GM18508 (cell line): ENCODE measurements around the gene TICAM2.
A peak's percentile ranks its signal among the peaks of the same experiment; 100 is the strongest.

ENCODE experiments used
- ATAC-seq: cut with Tn5 transposase; IDR thresholded peaks from one replicate; pipeline ENCODE4 v1.9.1; 2021; ENCODE audit warnings: moderate number of reproducible peaks; ENCODE audit not compliant: insufficient read depth, unreplicated experiment

TICAM2 gene

DNA sequence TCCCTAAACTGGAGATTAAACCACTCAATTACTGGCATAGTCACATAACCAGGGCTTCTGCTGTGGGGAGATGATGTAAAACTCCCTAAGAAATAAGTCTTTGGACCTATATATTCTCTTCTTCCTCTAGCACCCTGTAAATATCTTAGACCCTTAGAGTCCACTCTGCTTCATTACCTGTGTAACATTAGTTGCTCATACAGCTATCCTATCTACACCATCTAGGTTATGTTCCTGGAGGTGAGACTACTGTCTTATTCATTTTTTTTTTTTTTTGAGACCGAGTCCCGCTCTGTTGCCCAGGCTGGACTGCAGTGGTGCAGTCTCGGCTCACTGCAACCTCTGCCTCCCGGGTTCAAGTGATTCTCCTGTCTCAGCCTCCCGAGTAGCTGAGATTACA, 9.6 kb upstream of the TICAM2 start:
- no peak for ATAC-seq

DNA sequence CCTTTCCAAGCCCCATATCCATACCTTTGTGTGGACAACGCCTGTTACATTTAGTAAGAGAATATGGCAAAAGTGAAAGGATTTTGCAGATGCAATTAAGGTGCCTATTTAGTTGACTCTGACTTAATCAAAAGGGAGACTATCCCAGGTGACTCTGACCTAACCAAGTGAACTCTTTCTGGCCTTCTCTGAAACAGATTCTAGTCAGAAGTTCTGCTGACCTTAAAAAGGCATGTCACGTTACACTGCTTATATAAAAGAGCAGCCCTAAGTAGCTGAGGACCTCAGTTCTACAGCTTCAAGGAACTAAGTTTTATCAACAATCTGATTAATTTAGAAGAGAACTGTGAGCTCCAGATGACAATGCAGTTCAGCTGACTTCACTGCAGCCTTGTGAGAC, 5.7 kb upstream of the TICAM2 start:
- no peak for ATAC-seq

DNA sequence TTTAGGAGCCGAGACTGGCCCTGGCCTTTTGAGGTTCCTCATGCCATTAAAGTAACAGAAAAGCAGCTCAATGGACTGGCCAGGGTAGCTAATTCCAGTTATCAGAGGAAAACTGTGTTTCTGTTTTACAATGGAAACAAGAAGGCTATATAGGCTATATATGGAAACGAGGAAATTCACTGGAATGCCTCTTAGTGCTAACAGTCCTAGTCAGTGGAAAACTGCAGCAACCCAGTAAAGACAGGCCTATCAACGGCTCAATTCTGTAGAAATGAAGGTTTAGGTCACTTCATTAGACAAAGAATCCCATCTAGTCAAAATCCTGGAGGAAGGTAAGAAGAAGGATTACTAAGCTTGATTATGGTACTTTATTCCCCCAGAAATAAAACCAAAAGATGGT, 3.2 kb upstream of the TICAM2 start:
- no peak for ATAC-seq

DNA sequence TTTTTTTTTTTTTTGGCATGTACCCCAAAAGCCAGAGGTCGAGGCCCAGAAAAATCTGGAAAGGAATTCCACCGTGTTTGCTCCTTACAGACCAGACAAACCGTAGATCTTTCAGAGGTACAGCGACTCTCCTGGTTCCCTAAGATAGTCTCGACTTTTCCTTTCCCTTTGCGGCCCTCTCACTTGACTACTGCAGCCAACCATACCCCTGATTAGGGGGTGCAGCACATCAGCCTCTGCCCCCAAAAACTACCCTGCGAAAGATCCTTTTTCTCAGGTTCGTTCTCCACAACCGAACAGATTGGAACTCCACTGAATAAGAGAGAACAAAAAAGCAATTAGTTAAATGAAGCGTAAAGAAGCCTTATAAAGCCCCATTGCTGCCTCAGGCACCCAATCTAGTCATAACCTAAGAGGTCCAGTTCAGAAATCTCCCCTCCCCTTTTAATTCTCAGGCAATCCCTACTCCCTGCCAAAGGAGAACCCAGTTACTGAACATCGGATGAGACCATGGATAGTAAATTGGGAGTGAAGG, 379 bp upstream of the TICAM2 start:
- ATAC-seq = no peak

DNA sequence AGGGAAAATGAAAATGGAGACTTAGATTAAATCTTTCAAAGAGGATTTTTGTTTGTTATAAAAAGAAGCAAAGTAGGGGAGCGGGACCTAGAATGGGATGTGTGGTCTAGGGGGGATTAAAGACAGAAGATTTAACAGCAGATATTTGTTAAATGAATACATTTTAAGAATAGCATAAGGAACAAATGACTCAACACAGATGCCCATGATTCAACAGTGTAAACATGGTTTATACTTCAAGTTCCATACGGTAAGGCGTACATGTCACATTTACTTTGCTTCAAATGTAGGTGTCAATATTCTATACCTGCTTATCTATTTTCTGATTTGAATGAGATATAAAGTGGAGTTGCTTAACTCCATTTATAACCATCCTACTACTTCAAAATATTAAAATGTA, 1.5 kb downstream of the TICAM2 start:
- ATAC-seq = no peak

DNA sequence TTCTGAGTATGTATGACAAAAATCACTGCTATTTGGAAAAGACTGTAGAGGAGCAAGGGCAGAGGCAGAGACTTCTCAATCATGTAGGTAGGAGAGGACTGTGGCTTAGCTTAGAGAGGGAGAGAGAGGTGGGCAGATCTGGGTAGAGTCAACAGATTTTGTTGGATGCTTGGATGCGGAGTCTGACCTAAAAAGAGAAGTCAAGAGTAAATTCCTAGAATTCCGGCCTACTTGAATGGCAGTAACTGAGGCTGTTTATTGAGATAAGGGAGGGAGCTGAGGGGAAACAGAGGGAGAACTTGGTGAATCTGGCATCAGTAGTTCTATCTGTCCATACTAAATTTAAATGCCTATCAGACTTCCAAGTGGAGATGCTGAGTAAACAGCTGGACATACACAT, 2.4 kb downstream of the TICAM2 start:
- no peak for ATAC-seq

DNA sequence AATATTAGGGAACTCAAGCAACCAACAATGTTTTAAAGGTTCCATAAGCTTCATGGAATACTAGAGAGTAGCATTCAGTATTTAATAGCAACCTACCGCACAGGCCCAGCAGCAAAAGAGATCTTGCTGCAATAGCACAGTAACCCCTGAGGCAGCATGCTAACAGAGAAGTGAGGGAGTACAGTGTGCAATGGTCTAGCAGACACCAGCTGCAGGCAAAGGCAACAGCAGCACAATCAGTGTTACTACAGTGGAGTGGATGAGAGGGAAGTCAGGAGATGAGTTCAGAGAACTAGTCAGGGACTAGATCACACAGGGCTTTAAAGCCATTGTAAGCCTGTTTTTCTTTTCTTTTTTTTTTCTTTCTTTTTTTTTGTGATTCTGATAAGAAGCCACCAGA, 2.8 kb downstream of the TICAM2 start:
- ATAC-seq = no peak

DNA sequence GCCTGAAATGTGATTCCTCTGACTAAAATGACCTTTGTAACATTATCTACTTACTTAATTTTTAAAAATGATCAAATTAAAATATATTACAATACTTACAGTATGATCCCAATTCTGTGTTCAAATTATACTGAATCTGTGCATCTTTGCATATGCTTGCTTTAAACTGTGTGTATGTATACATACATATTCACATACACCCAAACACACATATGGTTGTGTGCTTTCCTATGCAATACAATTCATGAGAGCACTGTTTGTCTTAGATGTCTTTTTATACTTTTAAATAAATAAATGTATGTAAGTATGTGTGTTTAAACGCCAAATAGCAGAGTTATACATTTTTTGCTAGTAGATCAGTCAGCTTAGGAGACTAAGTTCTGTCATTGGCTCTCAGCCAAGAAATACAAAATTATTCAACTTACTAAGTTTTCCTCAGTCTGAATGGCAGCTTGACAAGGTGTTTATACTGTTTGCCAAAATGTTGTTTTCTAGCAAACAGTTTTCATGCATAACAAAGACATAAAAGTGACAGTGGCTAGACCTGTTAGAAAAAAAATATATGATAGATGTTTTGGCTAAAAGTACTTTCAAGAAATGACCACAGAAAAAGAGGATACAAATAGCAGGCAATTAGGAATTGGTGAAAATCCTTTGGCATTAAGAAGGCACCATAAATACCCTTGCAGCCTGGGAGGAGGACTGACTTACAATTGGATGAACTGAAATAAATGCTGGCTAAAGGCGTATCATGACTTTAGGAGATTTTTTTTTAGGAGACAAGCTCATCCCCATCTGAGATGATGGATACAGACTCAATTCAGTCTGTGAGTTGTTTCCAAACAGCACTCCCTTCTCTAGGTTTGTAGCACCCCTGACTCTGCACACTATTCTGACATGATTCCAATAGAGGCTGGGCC, 7.9 kb downstream of the TICAM2 start:
- no peak for ATAC-seq

DNA sequence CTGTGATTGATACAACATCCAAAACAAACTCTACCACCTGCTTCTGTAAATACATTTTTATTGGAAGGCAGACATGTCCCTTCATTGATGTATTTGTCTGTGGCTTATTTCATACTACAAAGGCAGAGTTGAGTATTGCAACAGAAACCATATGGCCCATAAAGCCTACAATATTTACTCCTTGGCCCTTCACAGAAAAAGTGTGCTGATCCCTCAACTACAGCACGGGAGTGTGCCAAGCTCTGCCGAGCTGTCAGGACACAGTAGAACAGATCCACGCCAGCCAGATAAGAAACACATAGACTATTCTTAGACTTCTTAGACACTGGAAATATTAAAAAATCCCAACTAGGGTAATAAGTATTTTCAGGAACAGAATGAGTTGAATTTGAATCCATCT, 13.2 kb downstream of the TICAM2 start:
- ATAC-seq = no peak

DNA sequence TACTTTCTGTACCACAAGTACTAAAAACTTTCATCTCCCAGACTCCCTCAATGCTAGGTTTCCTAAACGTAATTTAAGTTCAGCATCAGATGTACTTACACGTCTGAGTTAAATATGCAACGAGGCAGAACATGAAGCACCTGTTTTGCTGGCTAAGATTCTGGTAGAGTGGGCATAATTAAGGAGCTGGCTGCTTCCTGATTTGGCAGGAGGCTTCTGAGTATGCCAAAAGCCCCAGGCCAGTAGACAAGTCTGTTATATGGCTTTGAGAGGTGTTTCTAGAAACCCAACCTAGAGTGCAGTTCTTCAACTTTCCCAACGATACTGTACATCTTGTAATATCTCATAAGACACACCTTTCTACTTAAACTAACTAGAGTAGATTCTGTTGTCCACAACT, 13.6 kb downstream of the TICAM2 start:
- no peak for ATAC-seq

DNA sequence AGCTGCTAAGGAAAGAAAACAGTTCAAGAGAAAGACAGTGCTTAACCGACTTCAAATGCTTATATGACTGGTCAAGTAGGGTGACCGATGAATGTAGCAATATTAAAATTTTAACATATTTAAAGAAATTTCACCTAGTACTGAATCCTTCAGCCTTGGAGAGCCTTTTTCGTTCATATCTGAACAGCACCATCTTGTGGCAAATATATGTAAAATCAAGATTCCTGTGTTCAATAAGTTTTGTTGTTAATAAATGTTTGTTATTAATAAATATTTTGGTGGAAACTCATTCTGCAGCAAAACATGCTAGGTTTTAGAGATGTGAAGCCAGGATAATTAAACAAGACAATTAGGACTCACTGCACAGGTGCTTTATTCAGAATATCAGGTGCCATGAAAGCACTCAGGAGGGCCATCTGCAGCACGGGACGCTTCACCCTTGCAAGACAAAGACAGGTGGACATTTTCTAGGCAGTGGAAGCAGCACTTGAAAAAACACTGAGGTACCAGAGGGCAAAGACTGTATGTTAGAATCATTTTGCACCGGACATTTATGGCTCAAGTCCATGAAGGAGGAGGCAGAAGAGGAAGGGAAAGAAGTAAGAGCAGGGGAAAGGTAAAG, 15.6 kb downstream of the TICAM2 start:
- ATAC-seq = no peak

DNA sequence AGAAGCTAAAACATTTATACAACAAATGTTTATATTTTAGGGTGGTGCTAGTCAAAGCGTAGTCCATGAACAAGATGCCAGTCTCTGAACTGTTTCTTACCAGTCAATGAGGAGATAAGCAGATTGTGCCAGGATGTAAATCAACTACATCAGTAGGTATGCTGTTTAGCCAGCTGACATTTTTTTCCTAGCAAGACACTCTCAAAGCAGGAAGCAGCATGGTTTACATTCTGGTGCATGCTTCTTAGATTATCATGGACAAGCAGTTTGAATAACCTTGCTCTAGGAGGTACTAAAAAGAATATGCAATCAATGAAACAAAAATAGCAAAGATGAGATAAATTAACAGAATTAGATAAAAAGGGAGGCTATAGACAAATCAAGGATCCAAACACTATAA, 17.0 kb downstream of the TICAM2 start:
- ATAC-seq = no peak

DNA sequence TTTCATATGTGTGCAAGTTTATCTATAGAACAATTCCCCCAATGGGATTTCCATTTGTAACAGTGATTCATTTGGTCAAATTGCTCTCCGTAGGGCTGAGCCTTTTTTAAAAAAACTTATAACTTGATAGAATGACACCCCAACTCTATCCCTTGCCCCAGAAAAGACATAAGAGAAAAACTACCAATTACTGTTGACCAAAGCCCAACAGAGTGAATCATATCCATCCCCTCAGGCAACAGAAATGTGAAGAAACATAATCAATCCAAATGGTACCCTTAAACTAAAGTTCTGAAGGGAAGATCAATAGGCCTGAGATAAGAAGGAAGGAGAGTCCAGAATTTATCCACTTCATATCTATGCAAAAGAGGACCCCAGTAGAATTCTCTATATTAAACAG, 17.8 kb downstream of the TICAM2 start:
- ATAC-seq = no peak

DNA sequence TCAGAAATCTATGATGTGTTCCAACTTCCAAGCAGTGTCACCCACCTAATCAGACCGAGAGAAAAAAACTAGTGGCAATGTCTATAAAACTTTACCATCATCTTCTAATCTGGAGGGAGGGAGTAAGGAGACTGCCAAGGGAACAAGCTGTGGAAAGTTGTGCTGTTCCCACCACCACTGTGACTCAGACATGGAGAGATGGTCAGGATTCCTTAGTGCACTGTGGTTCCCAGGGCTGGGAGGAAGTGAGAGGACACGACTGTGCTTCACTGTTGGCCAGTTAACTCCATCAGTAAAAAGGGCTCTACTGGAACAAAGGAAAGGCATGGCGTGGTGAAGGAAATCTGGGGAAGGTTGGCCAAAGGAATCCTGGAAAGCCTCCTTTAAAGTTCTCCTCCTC, 18.8 kb downstream of the TICAM2 start:
- ATAC-seq = no peak

DNA sequence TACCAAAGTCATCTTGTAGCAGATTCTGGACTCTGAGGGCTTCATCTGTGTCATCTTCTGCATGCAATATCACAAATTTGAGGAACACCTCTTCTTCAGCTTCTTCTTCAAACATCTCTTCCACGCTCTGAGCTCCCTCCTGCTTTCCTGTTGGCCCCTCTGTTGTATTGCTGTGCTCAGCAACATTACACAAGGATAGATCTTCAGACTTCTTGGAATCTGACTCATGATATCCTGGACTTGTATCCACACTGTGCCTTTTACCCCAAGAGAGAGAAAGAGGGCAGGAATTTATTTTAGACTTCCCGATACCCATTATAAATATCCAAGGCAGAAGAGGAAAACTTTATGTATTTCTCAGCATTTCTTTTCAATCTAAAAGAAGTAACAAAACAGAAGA, 21.3 kb downstream of the TICAM2 start:
- ATAC-seq = no peak

DNA sequence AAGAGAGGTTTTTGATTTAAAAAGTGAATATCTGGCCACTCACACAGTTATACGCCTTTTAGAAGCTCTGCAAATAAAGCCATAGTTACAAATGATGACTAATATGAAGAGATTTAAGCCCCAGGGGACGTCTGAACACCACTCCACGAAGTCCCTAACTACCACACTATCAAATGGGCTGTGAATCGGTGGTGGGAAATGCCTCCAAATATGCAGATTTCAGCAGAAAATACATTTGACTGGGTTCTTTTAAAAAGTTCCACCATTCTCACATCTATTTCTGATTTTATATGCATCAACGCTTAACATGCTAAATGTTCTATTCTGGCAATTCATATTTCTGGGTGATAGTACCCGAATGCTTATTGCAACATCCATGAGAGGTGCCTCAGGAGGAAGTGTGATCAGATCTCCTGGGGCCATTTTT, 22.5 kb downstream of the TICAM2 start:
- ATAC-seq = no peak

DNA sequence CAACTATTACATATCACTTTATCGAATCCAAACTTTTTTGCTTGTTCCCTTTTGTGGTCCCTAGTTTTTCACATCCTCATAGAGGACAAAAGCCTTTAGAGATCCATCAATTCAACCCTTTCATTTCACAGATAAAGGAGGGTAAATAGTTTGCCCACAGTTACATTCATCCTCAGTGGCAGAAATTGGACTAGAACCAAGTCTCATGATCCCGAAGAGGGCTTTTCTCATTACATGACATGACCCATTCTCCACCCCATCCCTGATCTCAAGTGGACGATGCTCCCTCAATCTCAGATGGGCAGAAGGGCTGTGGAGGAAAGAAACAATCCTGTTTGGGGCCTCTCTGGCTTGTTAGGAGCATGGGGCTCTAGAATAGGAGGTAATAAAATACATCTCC, 23.1 kb downstream of the TICAM2 start:
- no peak for ATAC-seq

DNA sequence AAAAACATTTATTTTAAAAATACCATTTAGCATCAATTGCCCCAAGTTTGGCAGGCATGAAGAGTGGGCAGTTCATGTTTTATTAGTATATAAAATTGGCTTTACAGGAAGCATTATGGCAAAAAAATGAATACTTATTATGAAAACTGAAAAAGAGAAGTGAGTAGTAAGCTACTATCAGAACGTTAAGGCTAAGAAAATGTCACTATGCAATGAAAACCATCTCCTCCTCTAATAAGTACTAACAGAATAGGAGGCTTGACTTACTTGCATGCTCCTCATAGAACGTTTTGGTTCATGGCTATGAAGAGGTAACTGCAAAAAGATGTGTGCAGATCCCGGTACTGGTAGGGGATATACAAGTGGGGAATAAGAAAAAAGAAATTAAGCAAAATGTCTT, 23.6 kb downstream of the TICAM2 start:
- ATAC-seq = peak; percentile 50

DNA sequence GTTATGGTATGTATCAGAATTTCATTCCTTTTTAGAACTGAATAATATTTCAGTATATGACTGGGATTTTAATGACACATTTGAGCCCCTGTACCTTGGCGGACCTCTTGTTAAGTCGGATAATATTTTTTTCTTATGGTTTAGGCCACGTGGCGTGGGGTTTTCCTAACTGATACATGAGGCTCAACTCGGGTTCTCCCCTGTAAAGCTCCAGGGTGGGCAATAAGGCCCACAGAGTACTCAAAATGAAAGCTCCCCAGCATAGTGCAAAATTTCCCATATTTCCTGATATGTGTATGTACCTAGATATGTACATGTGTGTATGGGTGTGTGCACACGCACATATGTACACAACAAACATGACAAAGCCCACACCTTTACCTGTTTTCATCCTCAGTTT, 24.5 kb downstream of the TICAM2 start:
- ATAC-seq = no peak

DNA sequence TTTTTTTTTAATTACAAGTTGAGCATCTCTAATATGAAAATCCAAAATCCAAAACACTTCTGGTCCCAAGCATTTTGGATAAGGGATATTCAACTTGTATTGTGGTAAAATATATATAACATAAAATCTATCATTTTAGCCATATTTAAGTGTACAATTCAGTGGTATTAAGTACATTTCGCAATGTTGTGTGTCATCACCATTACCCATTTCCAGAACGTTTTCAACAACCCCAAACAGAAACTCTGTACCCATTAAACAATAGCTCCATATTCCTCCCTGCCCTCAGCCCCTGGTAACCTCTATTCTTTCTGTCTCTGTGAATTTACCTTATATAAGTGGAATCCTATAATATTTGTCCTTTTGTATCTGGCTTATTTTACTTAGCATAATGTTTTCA, 24.9 kb downstream of the TICAM2 start:
- no peak for ATAC-seq

DNA sequence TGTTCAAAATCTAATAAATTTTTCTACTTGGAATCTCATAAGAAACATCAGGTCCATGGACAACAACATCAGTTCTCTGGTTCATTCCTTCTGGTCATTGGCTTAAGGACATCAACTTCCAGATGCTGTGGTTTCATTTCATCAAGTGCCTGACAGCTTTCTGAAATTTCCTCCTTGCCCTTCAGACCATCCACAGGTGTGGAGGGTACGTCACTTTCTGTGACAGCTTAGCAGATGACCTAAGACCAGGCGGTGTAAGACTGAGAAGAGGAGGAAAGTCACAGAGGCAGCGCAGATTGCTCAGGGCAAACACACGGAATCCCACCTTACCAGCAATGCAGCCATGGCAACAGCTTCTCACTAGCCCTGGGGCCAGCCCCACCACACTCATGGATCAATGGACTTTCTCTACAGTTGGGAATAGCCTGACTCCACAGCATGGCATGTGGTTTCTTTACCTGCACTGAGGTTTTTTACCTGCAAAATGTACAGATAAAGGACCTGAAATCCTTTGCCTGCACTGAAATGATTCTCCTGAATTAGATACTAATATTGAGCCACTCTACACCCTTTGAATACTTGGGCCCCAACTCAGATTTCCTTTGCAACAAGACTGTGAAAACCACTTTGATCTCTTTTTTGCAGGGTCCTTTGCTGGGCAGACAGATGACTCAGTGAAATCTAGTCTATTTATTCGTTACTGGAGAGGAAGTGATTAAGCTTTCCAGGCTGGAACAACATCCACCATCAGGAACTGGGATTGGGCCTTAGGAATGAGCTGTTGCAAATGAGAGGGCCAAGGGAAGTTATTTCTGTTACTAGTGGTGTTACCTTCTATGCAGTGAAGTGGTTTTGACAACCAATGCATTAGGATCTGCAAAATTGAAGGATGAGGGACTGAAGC, 26.9 kb downstream of the TICAM2 start:
- peak; percentile 33 for ATAC-seq
